ENCODE measurements around the gene CCDC201.

GRCh38 chr7:45876519-45876918 is 3.6 kb upstream of the CCDC201 start:
- no peak for TF ChIP-seq POLR2A (IDR thresholded peaks at IDR 0.05; ENCODE audit: low read depth, low read length)
- TF ChIP-seq CTCF (conservative IDR thresholded peaks at IDR 0.05; ENCODE audit: low read depth, low read length) = no peak
- TF ChIP-seq RFX5 (IDR thresholded peaks at IDR 0.05; ENCODE audit: low read depth, low read length) = no peak
- TF ChIP-seq USF2 (IDR thresholded peaks at IDR 0.05; ENCODE audit: low read depth, low read length) = no peak
- TF ChIP-seq MXI1 (IDR thresholded peaks at IDR 0.05; ENCODE audit: borderline replicate concordance, low read depth, low read length) = no peak

Measured in IMR-90 (cell line).